Mucosa of descending colon (tissue), 3 donors: ENCODE results near the gene THEM4. TPM values are rescaled to one million over a fixed set of nuclear protein-coding genes. Genes with fewer than 3 reads are reported as not detected.
"Not testable (repeated sequence)": the region's sequence is repeated elsewhere in the genome, so short reads cannot be mapped to it uniquely, and the experiment has no call there.

Experiments
- ATAC-seq: fragments of 200-7000 bp; cut with Tn5 transposase; one replicate; pipeline ENCODE4 v1.9.1; 2020; ENCODE audit warnings: mild to moderate bottlenecking, moderate library complexity
- DNase-seq, 3 donors: peaks; one replicate each; pipeline ENCODE4 v3.0.0-alpha.2; 2020
- H3K36me3 ChIP-seq: fragments of 200-600 bp; one replicate; pipeline ENCODE4 v1.8.0; 2021; ENCODE audit warnings: low read depth, mild to moderate bottlenecking
- H3K4me1 ChIP-seq: fragments of 200-600 bp; one replicate; pipeline ENCODE4 v1.8.0; 2021; ENCODE audit warnings: low read depth, mild to moderate bottlenecking
- H3K4me3 ChIP-seq: fragments of 200-600 bp; one replicate; pipeline ENCODE4 v1.8.0; 2021; ENCODE audit warnings: mild to moderate bottlenecking
- H3K9me3 ChIP-seq: fragments of 200-600 bp; one replicate; pipeline ENCODE4 v1.8.0; 2021; ENCODE audit warnings: mild to moderate bottlenecking
- intact Hi-C, 2 donors: fragments of 100-400 bp; cut with DNase I in 1 of 2; cut with micrococcal nuclease in 1 of 2; formaldehyde crosslinking; loops; one replicate each; pipeline versions ENCODE4 v1.11.0 to v1.11.1; 2022; cut with DNase I, micrococcal nuclease
- total RNA-seq, 3 donors: library from RNA; stranded (reverse); fragmentation: NEBNext Ultra II Directional in 2 of 3; extraction: Animal tissue kit (Norgen Biotek cat#: 25700) in 2 of 3; gene quantifications; one replicate each; pipeline versions ENCODE4 v1.2.1 to v1.2.4, GENCODE V29; 2021 to 2023
- TF ChIP-seq, protein P1 (sequence below): fragments of 200-600 bp; IDR thresholded peaks from one replicate; pipeline ENCODE4 v1.8.0; 2022; ENCODE audit warnings: antibody characterized with exemption, mild to moderate bottlenecking
- donor health status: DM: no; HTN: no; CAD: no; lungs with moderate emphysema.
- donor health status: DM: no; HTN: no; CAD: no.
- donor health status: DM: no; HTN: yes; CAD: no.

THEM4 gene
- total RNA-seq, 3 donors from 2014 or later = 9.1 to 12.7 (median 11.3) TPM

DNA sequence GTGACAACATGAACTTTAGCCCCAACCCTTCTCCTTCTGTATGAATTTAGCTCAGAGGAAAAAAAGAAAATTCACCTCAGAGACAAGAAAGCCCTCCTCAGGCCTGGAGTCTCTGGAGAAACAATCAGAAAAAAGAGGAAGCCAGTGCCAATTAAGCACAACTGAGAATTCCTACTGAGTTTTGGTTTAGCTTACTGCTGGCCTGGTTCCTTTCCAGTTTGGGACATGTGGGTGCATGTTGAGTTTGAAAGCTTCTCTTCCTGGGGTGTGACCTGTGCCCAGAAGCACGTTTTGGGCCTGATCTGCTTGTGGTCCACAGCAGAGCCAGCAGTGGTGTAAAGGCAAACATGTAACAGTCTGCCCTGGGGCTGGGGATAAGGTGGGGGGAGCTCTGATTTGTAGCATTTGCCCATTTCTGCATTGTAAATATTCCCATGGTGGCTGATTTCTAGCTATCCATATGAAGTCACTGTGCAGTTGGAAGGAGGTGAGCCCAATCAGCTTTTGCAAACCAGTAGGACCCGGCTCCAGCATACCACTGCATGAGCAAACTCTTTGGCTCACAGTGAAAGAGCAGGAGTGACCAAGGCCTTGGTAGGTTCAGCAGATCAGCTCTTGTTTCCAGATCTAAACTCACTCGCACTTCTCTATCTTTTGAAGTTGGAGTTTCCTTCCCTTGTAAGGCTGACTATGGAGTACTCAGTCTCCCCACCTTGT, 51.1 kb downstream of the THEM4 start:
- no peak for ATAC-seq
- H3K4me1 ChIP-seq = no peaks in the 10 kb centered on the region

DNA sequence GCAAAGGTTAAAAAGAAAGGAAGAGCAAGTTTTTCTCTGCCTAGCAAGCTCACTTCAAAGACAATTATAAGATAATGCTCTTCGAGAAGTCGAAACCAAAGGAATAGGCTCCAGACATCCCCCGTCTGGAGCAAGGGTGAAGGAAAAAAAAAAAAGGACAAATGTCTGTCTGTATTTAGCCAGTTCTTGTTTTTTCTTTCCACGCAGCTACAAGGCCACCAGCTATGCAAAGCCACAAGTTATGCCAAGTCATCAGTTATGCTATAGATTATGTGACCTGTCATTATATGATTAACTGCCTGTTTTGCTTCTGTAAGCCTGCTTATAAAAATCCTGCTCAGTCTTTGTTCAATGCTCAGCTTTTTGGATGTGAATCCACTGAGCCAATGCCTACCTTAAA, 53.4 kb downstream of the THEM4 start:
- no peak for DNase-seq
- intact Hi-C loops = no loop called here
- no peaks in the 10 kb centered on the region for H3K36me3 ChIP-seq

More for the DNA sequence above, 51.1 kb downstream of the THEM4 start:
- DNase-seq = no peak
- TF ChIP-seq, protein P1, sequence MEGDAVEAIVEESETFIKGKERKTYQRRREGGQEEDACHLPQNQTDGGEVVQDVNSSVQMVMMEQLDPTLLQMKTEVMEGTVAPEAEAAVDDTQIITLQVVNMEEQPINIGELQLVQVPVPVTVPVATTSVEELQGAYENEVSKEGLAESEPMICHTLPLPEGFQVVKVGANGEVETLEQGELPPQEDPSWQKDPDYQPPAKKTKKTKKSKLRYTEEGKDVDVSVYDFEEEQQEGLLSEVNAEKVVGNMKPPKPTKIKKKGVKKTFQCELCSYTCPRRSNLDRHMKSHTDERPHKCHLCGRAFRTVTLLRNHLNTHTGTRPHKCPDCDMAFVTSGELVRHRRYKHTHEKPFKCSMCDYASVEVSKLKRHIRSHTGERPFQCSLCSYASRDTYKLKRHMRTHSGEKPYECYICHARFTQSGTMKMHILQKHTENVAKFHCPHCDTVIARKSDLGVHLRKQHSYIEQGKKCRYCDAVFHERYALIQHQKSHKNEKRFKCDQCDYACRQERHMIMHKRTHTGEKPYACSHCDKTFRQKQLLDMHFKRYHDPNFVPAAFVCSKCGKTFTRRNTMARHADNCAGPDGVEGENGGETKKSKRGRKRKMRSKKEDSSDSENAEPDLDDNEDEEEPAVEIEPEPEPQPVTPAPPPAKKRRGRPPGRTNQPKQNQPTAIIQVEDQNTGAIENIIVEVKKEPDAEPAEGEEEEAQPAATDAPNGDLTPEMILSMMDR = no peak
- Histone ChIP-seq H3K36me3 (no peaks in the 10 kb centered on the region), H3K9me3 (no peaks in the 10 kb centered on the region), H3K4me3 (no peak overlapping the region)
- intact Hi-C loops = no loop called here

DNA sequence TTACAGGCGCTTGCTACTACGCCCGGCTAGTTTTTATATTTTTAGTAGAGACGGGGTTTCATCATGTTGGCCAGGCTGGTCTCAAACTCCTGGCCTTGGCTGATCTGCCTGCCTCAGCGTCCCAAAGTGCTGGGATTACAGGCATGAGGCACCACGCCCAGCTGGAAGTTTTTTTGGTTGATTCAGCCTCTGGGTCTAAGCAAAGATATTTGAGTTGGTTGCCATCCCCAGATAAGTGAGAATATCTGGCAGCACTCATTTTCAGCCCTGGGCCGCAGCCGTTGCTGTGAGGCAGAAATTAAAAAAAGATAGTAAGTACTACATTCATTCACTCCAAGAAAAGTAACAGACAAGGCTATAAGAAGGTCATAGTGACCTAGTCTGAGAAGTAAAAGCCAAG, 53.8 kb downstream of the THEM4 start:
- H3K4me3 ChIP-seq, ATAC-seq, H3K36me3 ChIP-seq, H3K4me1 ChIP-seq, intact Hi-C loops, H3K9me3 ChIP-seq, DNase-seq: not testable (repeated sequence)

More for the DNA sequence above, 53.4 kb downstream of the THEM4 start:
- H3K4me1 ChIP-seq = no peaks in the 10 kb centered on the region
- TF ChIP-seq, protein P1 = no peak
- no peak for ATAC-seq
- H3K4me3 ChIP-seq = no peak overlapping the region
- H3K9me3 ChIP-seq = no peaks in the 10 kb centered on the region

DNA sequence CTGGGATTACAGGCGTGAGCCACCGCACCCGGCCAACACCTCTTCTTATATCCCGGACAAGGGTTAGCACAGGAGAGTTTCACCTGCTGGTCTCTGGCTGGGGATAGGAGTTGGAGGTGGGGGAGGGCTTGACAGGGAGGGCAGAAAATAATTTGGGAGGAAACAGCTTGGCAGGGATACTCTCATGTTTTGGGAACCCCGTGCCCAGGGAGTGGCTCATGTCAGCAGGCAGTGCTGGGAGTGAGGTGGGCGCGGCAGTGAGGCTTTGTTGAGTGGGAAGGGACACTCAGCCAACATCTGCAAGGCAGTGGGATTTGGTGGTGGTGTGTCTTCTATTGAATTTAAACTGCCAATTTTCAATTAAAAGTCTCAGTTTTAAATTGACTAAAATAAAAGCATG, 54.7 kb downstream of the THEM4 start:
- TF ChIP-seq, protein P1 = no peak
- Histone ChIP-seq H3K4me1 (no peaks in the 10 kb centered on the region), H3K9me3 (no peaks in the 10 kb centered on the region), H3K4me3 (no peak overlapping the region), H3K36me3 (no peaks in the 10 kb centered on the region)
- intact Hi-C loops = no loop called here
- no peak for ATAC-seq
- DNase-seq = no peak

DNA sequence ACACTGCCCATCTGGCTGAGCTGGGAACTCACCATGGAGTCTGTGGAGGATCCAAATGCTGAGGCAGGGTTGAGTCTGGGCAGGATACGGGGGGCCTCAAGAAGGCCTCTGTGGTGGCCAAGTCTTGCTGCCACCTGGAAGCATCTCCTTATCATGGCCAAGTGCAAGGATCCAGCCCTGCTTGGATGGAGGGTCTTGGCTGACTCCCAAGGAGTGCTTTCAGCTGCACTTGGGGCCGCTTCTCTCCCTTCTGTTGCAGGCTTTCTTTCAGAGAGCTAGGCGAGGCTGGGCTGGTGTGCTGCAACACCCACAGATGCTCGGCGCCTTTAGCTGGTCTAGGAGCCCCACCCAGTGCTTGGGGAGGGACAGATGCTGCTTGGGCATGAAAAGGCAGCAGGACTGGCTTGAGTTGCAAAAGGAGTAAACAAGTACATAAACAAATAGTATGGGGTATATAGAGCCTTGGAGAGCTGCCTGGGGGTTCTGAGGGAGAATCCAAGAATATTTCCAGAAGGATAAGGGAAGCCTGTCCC, 55.8 kb downstream of the THEM4 start, which contains the start of gene THEM5:
Gene THEM5, minus strand, starts transcription at position 302 of the 533 bp plus-strand sequence. Its CDS starts 147 bp downstream, at position 155.
- TF ChIP-seq, protein P1 = no peak
- H3K36me3 ChIP-seq = no peaks in the 10 kb centered on the region
- peak; percentile 15 for ATAC-seq
- intact Hi-C loops = no loop called here
- no peaks in the 10 kb centered on the region for H3K9me3 ChIP-seq
- H3K4me1 ChIP-seq = no peaks in the 10 kb centered on the region
- H3K4me3 ChIP-seq = no peak within 1 kb of the TSS
- DNase-seq = no peak

DNA sequence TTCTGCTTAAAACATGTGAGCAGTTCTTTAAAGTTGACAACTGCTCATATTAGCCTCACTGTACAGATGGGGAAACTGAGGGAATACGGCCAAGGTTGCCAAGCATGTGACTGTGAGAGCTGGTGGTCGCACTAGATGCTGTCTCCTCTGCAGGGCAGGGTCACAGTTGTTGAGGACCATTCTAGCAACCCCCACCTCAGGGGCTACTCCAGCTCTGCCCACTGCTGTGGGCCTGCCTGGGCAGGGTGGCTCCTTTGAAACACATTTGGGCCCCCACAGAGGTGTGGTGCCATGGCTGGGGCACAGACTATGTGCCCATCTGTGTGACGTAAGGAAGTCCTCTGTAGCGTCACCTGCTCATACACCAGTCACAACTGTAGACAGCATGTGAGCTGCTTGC, 56.6 kb downstream of the THEM4 start:
- Histone ChIP-seq H3K4me3 (no peak overlapping the region), H3K36me3 (no peaks in the 10 kb centered on the region), H3K4me1 (no peaks in the 10 kb centered on the region), H3K9me3 (no peaks in the 10 kb centered on the region)
- ATAC-seq (peak; percentile 13), DNase-seq (no peak)
- TF ChIP-seq, protein P1 = no peak
- intact Hi-C loops = no loop called here
